HG02759 (cell line): ENCODE measurements around the gene SAXO1.
"Not testable (repeated sequence)": the region's sequence is repeated elsewhere in the genome, so short reads cannot be mapped to it uniquely, and the experiment has no call there.

ENCODE experiments used
- ATAC-seq: cut with Tn5 transposase; IDR thresholded peaks from one replicate; pipeline ENCODE4 v1.9.1; 2021; ENCODE audit warnings: mild to moderate bottlenecking, moderate library complexity; ENCODE audit not compliant: unreplicated experiment

Gene SAXO1

DNA sequence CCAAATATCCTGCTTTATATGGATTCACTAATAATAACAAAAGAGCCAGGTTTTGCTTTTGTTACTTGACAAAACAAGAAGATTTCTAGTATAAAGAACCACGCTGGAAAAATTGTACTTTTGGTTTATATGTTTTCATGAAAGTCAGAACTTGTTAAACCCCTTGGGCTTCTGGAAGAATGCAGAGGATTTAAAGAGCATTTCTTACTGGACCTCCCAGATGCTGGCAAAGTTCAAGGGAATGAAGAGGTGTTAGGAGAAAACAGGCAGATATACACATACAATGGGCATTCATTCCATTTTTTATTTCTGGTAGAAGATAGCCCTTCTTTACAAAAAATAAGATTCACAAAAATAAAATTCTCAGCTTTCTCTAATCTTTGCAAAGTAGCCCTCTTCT, 61.1 kb downstream of the SAXO1 start:
- no peak for ATAC-seq

DNA sequence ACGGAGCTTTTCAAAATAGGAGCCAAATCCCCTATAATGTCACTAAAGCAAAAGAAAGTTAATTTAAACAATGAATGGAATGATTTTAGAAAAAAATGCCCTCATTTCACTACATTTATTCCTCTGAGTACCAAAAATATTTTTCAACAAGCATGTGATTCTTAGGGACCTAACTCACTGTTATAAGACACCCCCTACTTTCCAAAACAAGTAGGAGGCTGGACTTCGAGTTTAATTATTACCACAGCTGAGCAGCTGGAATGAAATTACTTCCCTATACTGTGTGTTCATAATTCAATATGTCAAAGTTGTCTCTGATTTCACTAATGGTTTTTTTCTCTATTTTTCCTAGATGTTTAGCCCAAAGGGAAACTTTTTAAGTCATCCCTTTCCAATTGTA, 61.6 kb downstream of the SAXO1 start:
- ATAC-seq, result no peak

DNA sequence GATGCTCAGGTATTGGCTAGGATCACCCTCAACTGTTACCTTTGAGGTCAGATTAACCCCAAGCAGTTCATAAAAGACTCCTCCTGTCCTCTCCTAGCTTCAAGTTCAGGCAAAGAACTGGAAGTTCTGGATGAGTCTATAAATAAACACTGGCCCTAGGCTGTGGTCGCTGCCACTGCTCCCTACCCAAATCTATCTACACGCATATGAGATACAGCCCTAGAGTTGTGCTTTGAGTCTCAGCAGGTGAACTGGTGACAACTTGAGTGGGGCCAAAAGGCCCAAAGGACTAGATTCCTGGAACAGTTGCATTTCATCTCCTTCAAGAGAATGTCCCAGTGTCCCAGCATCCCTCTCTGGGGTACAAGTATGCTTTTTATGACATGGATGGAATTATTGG, 62.6 kb downstream of the SAXO1 start:
- no peak for ATAC-seq

DNA sequence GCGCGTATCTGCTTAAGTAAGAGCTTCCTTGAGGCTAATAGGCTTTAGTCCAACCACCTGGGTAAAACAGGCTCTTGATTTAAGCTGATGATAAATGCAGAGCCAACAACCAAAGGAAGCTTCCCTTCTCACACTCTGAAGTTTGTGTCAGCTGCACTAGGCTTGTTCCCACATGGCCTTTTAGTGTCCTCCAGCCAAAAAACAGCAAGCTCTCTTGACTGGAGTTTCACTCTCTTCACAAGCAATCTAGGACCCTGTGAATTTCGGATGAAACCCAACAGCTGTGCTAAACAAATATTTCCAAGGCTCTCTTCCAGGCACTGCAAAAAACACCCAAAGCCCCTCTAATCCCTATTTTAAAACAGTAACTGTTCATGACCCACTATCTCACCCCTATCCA, 63.9 kb downstream of the SAXO1 start:
- no peak for ATAC-seq

DNA sequence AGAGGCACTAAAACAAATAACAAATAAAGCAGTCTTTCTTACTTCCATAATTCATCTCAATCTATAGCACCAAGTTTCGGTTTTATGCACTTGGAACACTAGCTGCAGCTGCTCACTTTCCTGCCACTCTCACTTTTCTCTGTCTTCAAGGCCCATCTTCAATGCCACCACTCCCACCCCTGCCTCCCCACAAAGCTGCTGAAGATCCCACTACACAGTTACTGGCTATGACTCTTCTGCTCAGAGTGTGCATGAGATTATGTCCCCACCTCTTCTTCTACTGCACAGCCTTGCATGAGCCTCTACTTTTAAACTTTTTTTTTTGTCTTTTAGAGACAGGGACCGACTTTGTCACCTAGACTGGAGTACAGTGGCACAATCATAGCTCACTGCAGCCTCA, 77.4 kb downstream of the SAXO1 start:
- ATAC-seq, result no peak

DNA sequence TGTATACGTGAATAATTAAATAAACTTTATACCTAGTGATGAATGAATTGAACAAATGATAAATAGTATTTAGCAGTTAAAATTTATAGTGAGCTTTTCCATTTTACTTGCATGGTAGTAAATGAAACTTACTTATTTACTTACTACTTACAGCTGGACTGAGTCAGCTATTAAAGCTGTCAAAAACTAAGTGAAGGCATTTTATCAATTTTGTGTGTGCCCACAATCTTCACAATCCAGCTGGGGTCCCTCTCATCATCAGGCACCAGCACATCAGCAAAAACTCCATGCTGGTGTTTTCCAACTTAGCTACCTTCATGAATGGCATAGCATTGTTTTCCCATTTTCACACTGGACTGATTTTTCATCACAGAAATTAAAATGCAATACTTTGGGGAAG, 81.1 kb downstream of the SAXO1 start:
- no peak for ATAC-seq

DNA sequence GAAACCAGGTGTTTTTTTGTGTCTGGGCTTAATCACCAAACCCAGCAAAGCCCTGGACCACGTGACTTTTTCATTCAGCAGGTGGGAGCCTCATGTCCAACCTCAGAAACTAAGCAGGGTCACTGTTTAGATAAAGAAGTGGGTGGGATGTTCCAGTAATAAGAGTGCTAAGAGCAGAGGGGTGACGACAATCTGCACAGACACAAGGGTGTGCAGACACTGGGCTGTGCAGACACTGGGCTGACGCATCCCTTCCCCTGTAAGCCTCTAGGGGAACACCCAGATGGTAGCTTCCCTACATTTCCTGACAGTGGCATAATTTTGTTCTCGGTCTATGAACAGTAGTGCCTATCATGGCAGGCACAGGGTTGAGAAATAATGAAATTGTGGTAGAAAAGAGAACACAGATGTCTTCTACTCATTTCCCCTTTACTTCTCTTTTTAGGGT, 85.1 kb downstream of the SAXO1 start:
- ATAC-seq, result peak; percentile 52

DNA sequence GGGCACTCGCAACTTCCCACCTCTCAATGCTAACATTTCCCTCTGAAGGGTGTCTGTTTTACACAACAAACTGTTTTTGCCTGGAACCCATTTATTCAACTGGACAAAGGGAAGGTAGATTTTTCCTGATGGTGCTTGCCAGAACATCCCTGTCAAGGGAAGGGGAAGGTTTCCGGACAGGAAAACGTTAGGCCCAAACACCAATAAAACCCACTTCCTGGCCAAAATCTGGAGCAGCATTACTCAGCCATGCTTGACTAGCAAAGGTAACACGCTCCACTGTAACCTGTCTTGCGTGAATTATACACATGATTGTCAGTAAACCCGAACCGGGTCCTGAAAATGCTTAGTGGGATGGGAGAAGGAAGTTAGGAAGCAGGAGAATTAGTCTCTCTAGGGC, 90.2 kb downstream of the SAXO1 start:
- no peak for ATAC-seq

DNA sequence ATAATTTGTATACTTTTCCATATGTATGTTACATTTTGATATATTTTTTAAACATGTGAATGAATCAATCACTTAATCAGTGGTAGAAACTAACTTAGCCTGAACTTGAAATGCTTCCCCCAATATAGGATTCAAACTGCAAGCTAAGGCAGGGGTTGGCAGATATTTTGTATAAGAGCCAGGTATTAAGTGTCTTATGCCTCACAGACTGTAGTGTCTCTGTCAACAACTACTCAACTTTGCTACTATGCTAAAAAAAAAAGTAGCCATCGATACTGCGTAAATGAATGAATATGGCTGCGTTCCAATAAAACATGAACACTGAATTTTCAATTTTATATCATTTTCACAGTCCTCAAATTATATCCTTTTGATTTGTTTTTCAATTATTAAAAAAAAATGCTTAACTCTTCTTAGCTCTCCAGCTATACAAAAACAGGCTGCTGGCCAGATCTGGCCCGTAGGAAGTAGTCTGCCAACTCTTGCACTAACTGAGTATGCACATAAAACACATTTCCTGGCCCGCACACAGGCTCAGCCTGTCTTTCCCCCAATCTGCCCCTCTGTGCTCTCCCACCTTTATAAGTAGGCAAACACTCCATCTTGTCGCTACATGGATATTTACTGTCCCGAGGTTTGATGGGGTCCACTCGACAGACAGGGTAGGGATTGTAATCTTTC, 91.8 kb downstream of the SAXO1 start:
- ATAC-seq, result no peak

DNA sequence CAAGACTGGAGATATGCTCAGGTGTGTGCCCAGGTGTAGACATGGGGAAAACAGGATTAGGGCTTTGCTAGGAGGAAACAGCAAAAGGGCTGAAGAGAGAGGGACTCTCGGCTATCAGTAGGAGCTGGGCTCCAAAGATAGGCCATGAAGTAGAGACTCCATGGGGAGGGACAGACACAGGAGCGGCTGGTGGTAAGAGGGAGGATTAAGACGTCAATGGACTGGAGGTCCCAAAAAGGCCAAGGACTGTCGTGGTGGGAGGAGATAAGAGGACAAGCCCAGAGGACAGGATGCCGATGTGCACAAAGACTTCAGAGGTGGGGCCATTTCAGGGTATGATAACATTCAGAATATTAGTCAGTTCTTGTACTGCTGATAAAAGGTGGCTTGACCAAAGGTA, 93.1 kb downstream of the SAXO1 start:
- no peak for ATAC-seq

DNA sequence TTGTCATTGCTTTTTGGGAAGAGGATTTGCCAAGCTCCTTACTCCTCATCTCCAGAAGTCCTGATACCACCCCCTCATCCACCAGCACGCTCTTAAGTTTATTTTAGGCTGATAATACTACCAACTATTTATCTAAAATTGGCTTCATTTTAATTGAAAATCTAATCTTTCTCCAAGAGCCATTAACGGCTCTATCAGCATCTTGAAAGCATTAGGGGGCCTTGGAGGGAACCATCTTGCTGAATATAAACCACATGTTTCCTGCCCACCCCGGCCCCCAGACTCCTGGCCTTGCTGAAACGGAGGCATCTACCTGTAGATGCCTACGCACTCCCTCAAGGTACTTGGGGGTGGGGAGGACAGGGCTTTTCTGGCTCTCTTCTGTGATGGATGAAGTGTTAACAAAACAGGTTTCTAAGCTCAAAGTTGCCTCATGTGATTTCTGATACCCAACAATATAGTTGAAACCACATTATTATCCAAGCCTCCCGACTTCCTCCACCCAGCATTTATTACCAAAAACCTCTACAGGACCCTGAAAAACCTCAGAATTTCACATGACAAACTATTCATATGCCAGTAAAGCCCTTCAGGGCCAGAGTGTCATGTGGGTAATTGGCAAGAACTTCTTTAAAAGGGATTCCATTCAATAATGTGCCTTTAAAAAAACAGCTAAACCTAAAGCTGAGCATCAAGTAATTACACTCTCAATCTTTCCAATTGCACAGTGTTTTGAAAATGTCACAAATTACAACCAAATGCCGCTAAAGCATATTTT, 96.7 kb downstream of the SAXO1 start:
- ATAC-seq, result no peak

DNA sequence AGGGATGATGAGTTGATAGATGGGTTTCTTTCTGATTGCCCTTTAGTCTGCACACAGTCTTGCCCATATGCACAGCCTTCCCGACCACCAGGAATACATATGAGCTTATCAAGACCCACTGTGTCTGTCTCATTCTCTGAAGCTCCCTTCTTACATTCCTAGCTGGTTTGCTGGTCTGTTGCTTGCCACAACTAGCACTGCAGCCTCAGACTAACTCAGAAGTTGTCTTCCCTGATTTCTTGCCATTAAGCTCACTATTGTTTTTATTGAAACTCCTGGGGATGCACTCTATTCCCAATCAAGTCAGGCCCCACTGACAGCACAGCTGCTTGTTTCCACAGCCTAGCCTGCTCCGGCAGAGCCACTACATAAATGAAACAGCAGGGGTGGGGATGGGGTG, 97.5 kb downstream of the SAXO1 start:
- ATAC-seq, result no peak

DNA sequence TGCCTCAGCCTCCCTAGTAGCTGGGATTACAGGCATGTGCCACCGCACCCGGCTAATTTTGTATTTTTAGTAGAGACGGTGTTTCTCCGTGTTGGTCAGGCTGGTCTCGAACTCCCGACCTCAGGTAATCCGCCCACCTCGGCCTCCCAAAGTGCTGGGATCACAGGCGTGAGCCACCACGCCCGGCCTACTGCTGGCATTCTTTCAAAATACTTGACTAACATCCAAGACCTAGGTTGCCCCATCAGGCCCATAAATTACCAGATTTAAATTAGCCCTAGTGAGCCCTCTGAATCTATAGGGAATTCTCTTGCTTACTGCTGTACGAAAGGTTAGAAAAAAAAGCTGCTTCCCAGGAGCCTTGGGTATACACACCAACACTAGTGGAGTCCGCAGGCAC, 102.4 kb downstream of the SAXO1 start:
- ATAC-seq, result not testable (repeated sequence)

DNA sequence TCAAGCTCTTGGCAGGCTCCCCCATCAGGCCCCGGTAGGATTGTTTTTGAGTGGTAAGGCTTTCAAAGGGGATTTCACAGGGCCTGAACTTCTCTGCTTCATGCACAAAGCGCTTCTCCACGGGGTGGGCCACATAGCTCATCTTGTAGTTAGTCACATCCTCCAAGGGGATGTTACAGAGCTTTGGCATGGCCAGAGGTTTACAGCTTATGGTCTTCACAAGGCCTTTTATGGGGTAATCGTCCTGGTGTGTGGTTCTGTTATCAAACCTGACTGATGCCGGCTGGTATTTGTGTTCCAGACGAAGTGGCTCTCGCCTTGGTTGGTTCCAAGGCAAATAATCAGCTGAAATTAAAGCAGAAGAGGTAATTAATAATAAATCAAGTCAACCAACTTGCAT, 104.3 kb downstream of the SAXO1 start:
- no peak for ATAC-seq

DNA sequence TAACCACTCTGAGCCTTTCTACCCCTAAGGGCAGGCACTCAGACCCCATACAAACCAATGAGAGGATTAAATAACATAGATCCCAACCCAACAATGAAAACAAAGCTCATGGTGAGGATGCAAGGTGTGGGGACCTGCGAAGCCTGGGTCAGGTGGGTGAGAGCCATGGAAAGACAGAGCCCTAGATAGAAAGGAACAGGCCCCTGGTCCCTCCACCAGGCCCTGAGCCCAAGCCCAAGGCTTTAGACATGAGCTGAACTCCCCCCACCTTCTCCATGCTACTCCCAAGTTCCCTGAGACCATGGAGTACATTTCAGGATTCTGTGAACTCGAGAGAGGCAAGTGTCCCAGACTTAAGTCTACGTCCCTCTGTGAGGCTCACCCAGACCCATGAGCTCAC, 106.5 kb downstream of the SAXO1 start:
- ATAC-seq, result no peak

DNA sequence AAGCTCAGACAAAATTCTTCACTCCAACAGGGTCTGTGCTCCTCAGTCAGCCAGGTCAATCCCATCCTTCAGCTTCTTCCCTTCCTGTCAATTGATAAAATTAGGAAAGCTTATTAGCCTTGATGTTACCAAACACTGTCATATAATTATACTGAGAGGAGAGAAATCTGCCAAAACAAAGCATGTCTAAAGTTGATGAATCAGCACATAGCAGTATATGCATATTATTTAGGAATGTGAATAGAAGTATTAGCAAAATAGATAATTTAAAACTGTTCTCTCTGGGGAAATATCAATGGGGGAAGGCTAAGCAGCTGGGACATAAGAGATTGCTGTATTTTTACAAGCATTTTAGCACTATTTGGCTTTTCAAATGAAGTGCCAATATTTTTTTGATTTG, 107.1 kb downstream of the SAXO1 start:
- ATAC-seq, result no peak

DNA sequence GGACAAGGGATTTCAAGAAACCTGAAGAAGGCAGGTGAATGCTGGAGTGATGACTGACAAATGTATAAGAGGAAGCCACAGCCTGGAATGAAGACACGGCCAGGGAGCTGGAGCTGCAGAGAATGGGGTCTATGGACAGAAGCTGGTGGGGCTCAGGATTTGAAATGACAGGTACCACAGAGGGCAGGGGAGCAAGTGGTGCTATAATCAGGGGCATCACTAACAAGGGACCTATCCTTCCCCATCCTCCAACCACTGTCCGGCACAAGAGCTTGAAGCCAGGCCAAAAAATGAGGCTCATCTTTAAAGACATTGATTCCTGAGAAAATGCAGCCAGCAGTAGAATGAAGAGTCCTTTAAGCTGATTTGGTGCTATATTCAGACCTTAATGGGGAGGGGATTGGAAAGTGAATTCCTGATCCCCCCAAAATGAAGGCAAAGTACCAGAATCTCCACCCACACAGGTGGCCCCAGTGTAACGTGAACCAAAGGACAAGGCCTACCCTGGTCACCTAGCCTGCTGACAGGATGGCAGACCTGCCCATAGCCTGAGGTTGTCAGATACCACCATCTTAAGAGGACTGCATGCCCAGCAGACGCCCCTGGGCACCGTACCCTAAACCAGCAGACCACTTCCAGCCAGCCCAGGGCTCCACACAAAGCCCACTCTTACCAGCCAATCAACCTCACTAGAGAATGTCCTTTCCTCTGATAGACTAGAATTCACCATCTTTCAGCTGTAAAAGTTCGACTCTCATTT, 109.2 kb downstream of the SAXO1 start:
- no peak for ATAC-seq

DNA sequence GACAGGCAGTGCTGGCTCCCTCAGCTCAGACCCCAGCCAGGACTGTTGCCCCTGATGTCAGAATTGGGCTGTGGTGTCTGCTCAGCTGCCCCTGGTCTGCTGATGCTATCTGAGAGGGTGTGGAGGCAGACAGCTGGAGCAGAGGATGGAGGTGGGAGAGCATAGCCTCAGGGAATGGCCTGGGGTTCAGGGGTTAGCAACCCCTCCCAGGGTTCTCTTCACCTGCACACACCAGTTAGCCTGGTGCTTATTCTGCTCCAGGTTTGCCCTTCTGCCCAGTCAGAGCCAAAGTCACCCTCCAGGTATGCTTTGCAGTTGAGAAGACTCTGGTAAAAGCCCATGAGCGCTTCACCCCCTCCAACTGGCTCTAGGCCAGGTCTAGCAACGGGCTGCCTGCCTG, 109.8 kb downstream of the SAXO1 start:
- ATAC-seq, result no peak

DNA sequence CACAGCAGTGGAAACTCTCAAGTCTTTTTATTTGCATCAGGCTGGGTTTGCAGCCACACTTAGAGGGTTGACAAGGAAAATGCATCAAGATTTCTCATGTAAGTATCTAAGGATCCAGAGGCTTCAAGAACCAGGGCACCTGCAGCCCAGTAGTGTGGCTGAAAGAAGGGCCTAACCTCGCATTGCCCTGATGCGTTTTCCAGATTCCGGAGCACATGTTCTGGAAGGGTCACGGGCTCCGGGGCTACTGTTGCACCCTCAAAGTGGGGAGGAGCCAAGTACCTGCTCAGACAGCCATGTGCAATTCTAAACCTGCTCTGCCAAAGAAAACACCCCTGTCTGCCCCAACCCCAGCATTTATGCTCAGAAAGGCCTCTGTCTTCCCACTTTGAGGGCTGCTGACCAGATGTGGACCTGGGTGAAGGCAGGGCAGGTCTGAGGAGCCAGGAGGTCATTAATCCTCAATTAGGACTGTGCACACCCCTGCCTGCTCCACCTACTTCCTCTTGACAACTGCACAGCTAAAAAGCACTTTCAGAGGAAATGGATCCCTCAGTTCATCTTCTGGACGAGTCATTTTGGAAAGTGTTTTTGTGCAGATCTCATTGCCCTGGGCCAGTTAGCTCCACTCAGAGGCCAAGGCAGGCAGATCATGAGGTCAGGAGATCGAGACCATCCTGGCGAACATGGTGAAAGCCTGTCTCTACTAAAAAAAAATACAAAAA, 110.7 kb downstream of the SAXO1 start:
- no peak for ATAC-seq

DNA sequence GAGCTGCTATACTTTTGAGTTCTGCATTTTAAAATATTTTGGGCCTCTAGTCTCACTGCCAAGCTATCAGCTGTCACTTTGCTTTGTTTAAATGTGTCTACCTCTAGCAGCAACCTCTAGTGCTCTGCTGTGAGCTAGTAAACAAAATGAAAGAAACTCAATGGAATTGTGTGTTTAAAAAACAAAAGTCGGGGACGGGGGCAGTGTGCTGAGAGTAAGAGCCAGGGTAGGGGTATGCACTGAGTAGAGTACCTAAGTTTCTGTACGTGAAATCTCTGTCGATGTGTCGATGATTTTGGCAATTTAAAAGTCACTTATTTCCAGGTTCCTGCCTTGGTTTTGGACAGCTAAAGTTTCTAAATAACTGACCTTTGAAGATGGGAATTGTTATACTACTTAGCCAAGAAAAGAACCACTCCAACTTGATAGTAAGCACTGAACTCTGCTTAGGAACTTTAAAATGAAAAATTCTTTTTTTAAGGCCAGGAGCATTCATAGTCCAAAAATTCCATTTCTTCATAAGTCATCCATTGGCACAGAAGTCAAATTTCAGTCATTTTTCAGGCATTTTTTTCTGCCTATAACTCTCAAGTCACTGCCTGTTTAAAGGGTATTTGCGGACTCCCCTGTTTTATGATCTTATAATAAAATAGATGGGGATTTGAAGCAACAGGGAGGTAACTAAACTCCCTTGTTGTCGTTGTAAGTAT, 111.5 kb downstream of the SAXO1 start:
- no peak for ATAC-seq
